ENCODE data around the gene CELF1.
"Not testable (repeated sequence)": the region's sequence is repeated elsewhere in the genome, so short reads cannot be mapped to it uniquely, and the experiment has no call there.

CELF1 gene

DNA sequence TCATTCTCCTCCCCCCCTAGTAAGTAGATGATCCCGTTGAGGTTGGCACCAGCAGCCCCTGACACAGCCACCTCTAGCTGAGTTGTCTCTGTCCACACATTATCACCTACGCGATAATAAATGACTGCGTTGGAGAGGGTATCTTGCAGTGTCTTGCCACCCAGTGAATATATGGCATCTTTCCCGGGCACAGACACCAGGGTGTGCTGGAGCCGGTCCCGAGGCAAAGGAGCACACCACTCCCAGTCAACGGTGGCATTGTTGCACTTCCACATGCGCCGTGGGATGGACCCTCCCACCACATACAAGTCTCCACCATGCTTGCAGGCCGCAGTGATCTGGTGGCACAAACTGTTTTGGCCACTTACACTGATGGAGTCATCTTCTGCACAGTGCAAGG is 20.4 kb upstream of the CELF1 start:
- DNase-seq (ENCODE audit: low read depth in 2 of 2), result no peak

- no peak for DNase-seq (ENCODE audit: low read depth in 2 of 2)
Measured at GRCh38 chr11:47572715-47573255, 19.9 kb upstream of the CELF1 start.

GRCh38 chr11:47571895-47572294 is 19.0 kb upstream of the CELF1 start:
- no peak for DNase-seq (ENCODE audit: low read depth in 2 of 2)

GRCh38 chr11:47571357-47571729 is 18.4 kb upstream of the CELF1 start:
- DNase-seq (ENCODE audit: low read depth in 2 of 2), result no peak

DNA sequence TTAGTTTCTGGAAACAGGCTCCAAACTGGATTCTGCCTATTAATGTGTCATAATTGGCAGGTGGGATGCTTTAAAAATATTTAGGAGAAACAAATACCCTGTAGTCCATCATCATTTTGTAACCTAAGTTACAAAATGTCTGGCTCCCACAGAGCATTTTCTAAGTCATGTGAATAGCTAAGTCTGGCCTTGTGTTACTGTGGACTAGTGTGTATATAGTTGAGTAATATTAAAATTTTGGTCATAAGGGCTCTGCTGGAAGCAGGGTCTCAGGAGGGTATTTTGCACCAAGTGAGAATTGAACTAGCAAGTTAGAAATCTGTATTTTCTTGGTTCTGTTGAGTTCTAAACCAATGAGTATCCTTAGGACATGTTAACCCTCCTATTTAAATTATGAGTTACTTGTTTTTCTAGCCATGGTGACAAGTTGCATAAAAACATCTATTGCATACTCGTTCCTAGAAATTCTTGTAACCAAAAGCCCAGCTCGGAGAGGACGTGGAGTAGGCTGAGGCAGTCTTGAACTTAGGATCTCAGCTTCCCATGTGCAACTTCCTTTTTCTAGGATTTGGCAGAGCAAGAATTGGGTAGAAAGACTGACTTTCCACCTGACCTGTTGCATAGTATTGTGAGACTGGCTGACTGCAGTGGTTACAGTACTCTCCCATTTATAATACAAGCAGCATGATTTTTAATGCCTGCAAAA is 17.9 kb upstream of the CELF1 start:
- DNase-seq (ENCODE audit: low read depth in 2 of 2), result no peak

GRCh38 chr11:47569646-47570045 is 16.7 kb upstream of the CELF1 start:
- no peak for DNase-seq (ENCODE audit: low read depth in 2 of 2)

DNA sequence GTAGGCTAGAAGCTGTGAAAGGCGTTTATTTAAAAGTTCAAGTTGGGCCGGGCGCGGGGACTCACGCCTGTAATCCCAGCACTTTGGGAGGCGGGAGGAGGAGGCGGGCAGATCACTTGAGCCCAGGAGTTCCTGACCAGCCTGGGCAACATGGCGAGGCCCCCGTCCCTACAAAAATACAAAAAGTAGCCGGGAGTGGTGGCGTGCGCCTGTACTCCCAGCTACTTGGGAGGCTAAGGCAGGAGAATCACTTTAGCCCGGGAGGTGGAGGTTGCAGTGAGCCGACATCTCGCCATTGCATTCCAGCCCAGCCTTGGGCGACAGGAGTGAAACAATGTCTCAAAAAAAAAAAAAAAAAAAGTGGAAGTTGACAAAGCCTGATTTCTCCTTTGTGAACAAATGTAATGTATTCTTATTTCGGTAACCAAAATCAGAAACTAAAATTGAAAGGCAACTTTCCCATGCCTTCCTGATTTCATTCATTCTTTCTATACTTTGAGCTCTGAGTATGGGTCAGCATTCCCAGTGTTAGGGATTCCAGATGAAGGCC is 13.3 kb upstream of the CELF1 start:
- no peak for DNase-seq (ENCODE audit: low read depth in 2 of 2)

DNA sequence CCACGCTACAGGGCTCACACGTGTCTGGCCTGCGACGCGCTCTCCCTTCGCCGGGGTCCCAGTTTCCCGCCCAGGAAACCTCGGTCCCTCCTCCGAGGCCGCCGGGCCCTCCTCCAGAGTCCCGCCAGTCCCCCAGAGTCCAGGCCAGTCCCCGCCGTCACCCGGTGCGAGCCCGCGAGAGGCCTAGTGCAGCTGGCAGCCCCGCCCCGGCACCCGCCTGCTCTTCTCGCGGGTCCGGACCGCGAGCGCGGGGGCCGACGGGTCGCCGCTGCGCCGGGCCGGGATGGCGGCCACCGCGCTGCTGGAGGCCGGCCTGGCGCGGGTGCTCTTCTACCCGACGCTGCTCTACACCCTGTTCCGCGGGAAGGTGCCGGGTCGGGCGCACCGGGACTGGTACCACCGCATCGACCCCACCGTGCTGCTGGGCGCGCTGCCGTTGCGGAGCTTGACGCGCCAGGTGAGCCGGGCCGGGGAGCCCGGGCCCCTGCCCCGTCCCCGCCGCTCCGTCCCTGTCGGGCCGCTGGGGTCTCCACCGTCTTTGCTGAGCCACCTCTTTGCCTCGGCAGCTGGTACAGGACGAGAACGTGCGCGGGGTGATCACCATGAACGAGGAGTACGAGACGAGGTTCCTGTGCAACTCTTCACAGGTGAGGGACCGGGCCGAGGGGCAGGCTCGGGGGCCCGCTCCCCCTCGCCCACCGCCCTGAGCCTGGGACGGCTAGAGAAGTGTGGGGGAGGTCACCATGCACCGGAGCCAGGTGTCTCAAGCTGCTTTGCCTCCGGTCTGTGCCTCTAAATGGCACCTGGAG is 12.6 kb upstream of the CELF1 start, which contains the start of gene PTPMT1:
PTPMT1 (plus strand) TSS at position 260 of the 809 bp plus-strand sequence; CDS start at position 284, 24 bp downstream.
- DNase-seq (ENCODE audit: low read depth in 2 of 2), result no peak

- no peak for DNase-seq (ENCODE audit: low read depth in 2 of 2)
Measured at GRCh38 chr11:47564933-47565339, 12.0 kb upstream of the CELF1 start.

- DNase-seq (ENCODE audit: low read depth in 2 of 2), result not testable (repeated sequence)
Measured at GRCh38 chr11:47564366-47564765, 11.4 kb upstream of the CELF1 start.

DNA sequence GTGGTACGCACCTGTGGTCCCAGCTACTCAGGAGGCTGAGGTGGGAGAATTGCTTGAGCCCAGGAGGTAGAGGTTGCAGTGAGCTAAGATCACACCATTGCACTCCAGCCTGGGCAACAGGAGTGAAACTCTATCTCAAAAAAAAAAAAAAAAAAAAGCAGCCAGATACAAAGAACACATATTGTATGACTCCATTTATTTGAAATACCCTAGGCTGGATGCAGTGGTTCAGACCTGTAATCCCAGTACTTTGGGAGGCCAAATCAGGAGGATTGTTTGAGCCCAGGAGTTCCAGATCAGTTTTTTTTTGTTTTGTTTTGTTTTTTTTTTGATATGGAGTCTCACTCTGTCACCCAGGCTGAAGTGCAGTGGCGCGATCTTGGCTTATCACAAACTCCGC is 9.5 kb upstream of the CELF1 start:
- not testable (repeated sequence) for DNase-seq (ENCODE audit: low read depth in 2 of 2)

- peak in 1 of 2 experiments; percentile 32 for DNase-seq (ENCODE audit: low read depth in 2 of 2)
Measured at GRCh38 chr11:47560426-47560825, 7.5 kb upstream of the CELF1 start.

GRCh38 chr11:47558695-47559094 is 5.8 kb upstream of the CELF1 start:
- DNase-seq (ENCODE audit: low read depth in 2 of 2), result no peak

DNA sequence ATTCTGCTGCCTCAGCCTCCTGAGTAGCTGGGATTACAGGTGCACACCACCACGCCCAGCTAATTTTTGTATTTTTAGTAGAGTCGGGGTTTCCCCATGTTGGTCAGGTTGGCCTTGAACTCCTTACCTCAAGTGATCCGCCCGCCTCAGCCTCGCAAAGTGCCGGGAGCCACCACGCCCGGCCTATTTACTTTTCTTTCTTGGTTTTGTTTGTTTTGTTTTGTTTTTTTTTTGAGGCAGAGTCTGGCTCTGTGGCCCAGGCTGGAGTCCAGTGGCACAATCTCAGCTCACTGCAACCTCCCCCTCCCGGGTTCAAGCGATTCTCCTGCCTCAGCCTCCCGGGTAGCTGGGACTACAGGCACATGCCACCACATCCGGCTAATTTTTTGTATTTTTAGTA is 4.1 kb upstream of the CELF1 start:
- not testable (repeated sequence) for DNase-seq (ENCODE audit: low read depth in 2 of 2)

- no peak for DNase-seq (ENCODE audit: low read depth in 2 of 2)
Measured at GRCh38 chr11:47553406-47553743, 443 bp upstream of the CELF1 start.

GRCh38 chr11:47552056-47552565 is 821 bp downstream of the CELF1 start:
- DNase-seq (ENCODE audit: low read depth in 2 of 2), result no peak

GRCh38 chr11:47551086-47551485 is 1.8 kb downstream of the CELF1 start:
- no peak for DNase-seq (ENCODE audit: low read depth in 2 of 2)

DNA sequence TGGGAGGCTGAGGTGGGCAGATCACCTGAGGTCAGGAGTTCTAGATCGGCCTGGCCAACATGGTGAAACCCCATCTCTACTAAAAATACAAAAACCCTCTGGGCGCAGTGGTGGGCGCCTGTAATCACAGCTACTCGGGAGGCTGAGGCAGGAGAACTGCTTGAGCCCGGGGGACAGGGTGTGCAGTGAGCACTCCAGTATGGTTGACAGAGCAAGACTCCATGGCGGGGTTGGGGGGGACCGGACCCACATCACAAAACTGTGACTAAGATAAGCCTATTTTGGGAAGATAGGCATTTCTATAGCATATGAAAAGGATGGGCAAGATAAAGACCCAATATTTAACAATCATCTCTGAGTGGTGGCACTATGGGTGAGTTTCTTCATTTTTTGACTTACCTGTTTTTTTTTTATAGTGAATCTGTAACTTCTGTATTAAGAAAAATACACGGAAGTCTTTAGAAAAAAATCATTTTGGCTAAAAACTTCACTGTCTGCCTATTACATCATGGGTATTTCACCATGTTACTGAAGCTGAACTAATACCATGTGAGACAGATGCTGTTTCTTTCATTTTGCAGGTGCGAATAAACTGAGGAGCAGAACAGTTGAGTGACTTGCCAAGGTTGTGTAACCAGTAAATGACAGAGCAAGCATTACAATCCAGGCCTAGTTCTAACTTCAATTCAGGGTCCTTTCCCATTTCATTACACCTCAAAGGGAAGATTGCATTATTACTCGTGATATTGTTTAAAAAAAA is 2.5 kb downstream of the CELF1 start:
- DNase-seq (ENCODE audit: low read depth in 2 of 2), result no peak

GRCh38 chr11:47546274-47546673 is 6.7 kb downstream of the CELF1 start:
- not testable (repeated sequence) for DNase-seq (ENCODE audit: low read depth in 2 of 2)

- no peak for DNase-seq (ENCODE audit: low read depth in 2 of 2)
Measured at GRCh38 chr11:47545298-47545697, 7.6 kb downstream of the CELF1 start.

DNA sequence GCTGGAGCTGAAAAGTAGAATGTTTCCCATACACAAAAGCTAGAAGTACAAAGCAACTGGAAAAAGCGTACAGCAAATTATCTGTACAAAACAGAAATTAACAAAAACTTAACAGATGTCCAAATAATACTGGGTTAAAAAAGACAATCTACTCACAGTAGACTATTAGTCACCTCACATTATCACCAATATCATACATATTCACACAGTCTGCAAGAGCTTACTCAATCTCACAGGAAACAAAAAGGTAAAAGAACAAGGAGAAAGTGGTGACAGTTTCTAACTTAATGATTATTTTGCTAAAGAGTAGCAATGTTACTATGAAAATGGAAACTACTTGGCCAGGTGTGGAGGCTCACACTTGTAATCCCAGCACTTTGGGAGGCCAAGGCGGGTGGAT is 11.9 kb downstream of the CELF1 start:
- DNase-seq (ENCODE audit: low read depth in 2 of 2), result no peak

DNA sequence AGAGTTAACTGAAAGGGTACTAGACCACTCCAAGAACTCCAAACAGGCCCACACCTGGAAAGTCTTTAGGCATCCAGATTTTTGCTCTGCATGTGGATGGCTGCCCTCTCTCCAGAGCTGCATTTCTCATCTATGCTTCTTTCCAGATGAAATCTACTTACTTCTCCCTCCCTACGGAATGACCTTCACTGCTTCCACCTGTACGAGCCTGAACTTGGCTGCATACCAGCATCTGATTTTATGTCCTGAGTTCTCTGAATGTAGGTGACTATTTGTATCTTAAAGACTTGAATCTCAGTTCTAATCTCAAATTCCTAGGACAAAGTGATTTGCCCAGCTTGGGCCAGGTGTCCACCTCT is 13.3 kb downstream of the CELF1 start:
- no peak for DNase-seq (ENCODE audit: low read depth in 2 of 2)

Measured in fibroblast of skin of left biceps (primary cell).